WTC11 (cell line): ENCODE results near the gene ZCCHC7. TPM values are rescaled to one million over a fixed set of nuclear protein-coding genes. Genes with fewer than 3 reads are reported as not detected.

Experiments
- ATAC-seq: fragments of 200-7000 bp; cut with Tn5 transposase; 2 replicates; pipeline ENCODE4 v1.10.0; 2021; ENCODE audit warnings: mild to moderate bottlenecking, moderate library complexity
- CTCF ChIA-PET: fragments of 300-600 bp; sonication (Branson Sonifier 250); formaldehyde crosslinking; loops from one replicate; lab custom pipeline; 2021; ENCODE audit warnings: antibody characterized with exemption; lab: Charles Lee
- POLR2A ChIA-PET: fragments of 350-600 bp; sonication (Branson Sonifier 250); formaldehyde crosslinking; loops from one replicate; lab custom pipeline; 2021; ENCODE audit warnings: antibody characterized with exemption; lab: Charles Lee
- DNase-seq: peaks from one replicate; pipeline ENCODE4 v3.0.0; 2021; ENCODE audit warnings: low spot score
- H3K27ac Mint-ChIP-seq: 2 replicates; pipeline ENCODE4 v1.8.0; 2021; ENCODE audit warnings: mixed read lengths
- H3K27me3 Mint-ChIP-seq: 2 replicates; pipeline ENCODE4 v1.8.0; 2021; ENCODE audit warnings: low read depth, mild to moderate bottlenecking, moderate library complexity, mixed read lengths
- H3K36me3 Mint-ChIP-seq: 2 replicates; pipeline ENCODE4 v1.8.0; 2021; ENCODE audit warnings: mixed read lengths
- H3K4me1 Mint-ChIP-seq: 2 replicates; pipeline ENCODE4 v1.8.0; 2022; ENCODE audit warnings: mixed read lengths
- H3K4me3 Mint-ChIP-seq: 2 replicates; pipeline ENCODE4 v1.8.0; 2021; ENCODE audit warnings: mild to moderate bottlenecking, moderate library complexity, mixed read lengths
- H3K9me3 Mint-ChIP-seq: 2 replicates; pipeline ENCODE4 v1.8.0; 2021; ENCODE audit warnings: mixed read lengths
- CDX4 ChIP-seq: fragments of 250-450 bp; sonication (Bioruptor Pico); IDR thresholded peaks from 2 replicates; pipeline ENCODE4 v1.9.0; 2021; ENCODE audit warnings: moderate library complexity, mild to moderate bottlenecking, inconsistent platforms, borderline replicate concordance
- E2F5 ChIP-seq: sonication (generic); formaldehyde crosslinking; IDR thresholded peaks from 2 replicates; pipeline ENCODE4 v1.8.1; 2022; ENCODE audit warnings: mild to moderate bottlenecking, moderate library complexity, missing genetic modification reagents
- ETV6 ChIP-seq: sonication (generic); formaldehyde crosslinking; IDR thresholded peaks from 2 replicates; pipeline ENCODE4 v1.8.1; 2022; ENCODE audit warnings: mild to moderate bottlenecking, missing genetic modification reagents
- IRF1 ChIP-seq: sonication (generic); formaldehyde crosslinking; IDR thresholded peaks from 2 replicates; pipeline ENCODE4 v1.8.0; 2023; ENCODE audit warnings: missing genetic modification reagents
- IRF2 ChIP-seq: sonication (generic); formaldehyde crosslinking; IDR thresholded peaks from 2 replicates; pipeline ENCODE4 v1.8.0; 2022; ENCODE audit warnings: low read depth, missing genetic modification reagents, borderline replicate concordance
- JAZF1 ChIP-seq: fragments of 250-450 bp; sonication (Bioruptor Pico); IDR thresholded peaks from 2 replicates; pipeline ENCODE4 v1.9.0; 2021; ENCODE audit warnings: moderate library complexity, mild to moderate bottlenecking, inconsistent platforms
- JUN ChIP-seq: sonication (generic); formaldehyde crosslinking; IDR thresholded peaks from 2 replicates; pipeline ENCODE4 v1.8.0; 2023; ENCODE audit warnings: mild to moderate bottlenecking, missing genetic modification reagents
- KAT7 ChIP-seq: sonication (generic); formaldehyde crosslinking; IDR thresholded peaks from 2 replicates; pipeline ENCODE4 v1.8.1; 2023; ENCODE audit warnings: missing genetic modification reagents, mild to moderate bottlenecking, borderline replicate concordance
- MXD4 ChIP-seq: fragments of 250-450 bp; sonication (Bioruptor Pico); IDR thresholded peaks from 2 replicates; pipeline ENCODE4 v1.8.0; 2021; ENCODE audit warnings: mild to moderate bottlenecking, moderate library complexity, borderline replicate concordance
- NFE2L1 ChIP-seq: sonication (generic); formaldehyde crosslinking; IDR thresholded peaks from 2 replicates; pipeline ENCODE4 v1.8.1; 2023; ENCODE audit warnings: missing genetic modification reagents
- PRRX2 ChIP-seq: fragments of 250-450 bp; sonication (Bioruptor Pico); IDR thresholded peaks from 2 replicates; pipeline ENCODE4 v1.8.0; 2021; ENCODE audit warnings: mild to moderate bottlenecking
- RORB ChIP-seq: fragments of 250-450 bp; sonication (Bioruptor Pico); IDR thresholded peaks from 2 replicates; pipeline ENCODE4 v1.9.0; 2021; ENCODE audit warnings: mild to moderate bottlenecking
- SMAD4 ChIP-seq: sonication (generic); formaldehyde crosslinking; IDR thresholded peaks from 2 replicates; pipeline ENCODE4 v1.8.0; 2022; ENCODE audit warnings: mild to moderate bottlenecking, missing genetic modification reagents
- USF1 ChIP-seq: sonication (generic); formaldehyde crosslinking; IDR thresholded peaks from 2 replicates; pipeline ENCODE4 v1.8.0; 2022; ENCODE audit warnings: mild to moderate bottlenecking, missing genetic modification reagents
- ZBTB43 ChIP-seq: sonication (generic); formaldehyde crosslinking; IDR thresholded peaks from 2 replicates; pipeline ENCODE4 v1.8.1; 2023; ENCODE audit warnings: mild to moderate bottlenecking, missing genetic modification reagents
- ZNF263 ChIP-seq: sonication (generic); formaldehyde crosslinking; IDR thresholded peaks from 2 replicates; pipeline ENCODE4 v1.8.1; 2022; ENCODE audit warnings: low read depth, mild to moderate bottlenecking, moderate library complexity, missing genetic modification reagents
- ZNF423 ChIP-seq: fragments of 250-450 bp; sonication (Bioruptor Pico); IDR thresholded peaks from 2 replicates; pipeline ENCODE4 v2.1.2; 2022; ENCODE audit warnings: mild to moderate bottlenecking, moderate library complexity
- ZSCAN18 ChIP-seq: fragments of 250-450 bp; sonication (Bioruptor Pico); IDR thresholded peaks from 2 replicates; pipeline ENCODE4 v2.1.2; 2022; ENCODE audit warnings: mild to moderate bottlenecking, moderate library complexity
- total RNA-seq: library from RNA; stranded (reverse); gene quantifications from 3 replicates; pipeline ENCODE4 v1.2.3, GENCODE V29; 2021

Gene ZCCHC7
- total RNA-seq, 1 experiment from 2014 or later, result 30.1 TPM

GRCh38 chr9:37156781-37157356 lies 36.5 kb downstream of the ZCCHC7 start (continued):
- no peak for TF ChIP-seq IRF2 (CRISPR knock-in tag)
- TF ChIP-seq ZBTB43 (CRISPR knock-in tag), result no peak

- Mint-ChIP-seq H3K4me3 (no peak overlapping the region), H3K4me1 (peaks cover 15% of the 10 kb centered on the region), H3K27me3 (no peaks in the 10 kb centered on the region), H3K9me3 (no peaks in the 10 kb centered on the region), H3K27ac (peak overlapping the region; percentile 25), H3K36me3 (peaks cover 20% of the 10 kb centered on the region)
- TF ChIP-seq IRF1 (CRISPR knock-in tag), result no peak
- no peak for TF ChIP-seq JAZF1 (CRISPR knock-in tag)
- TF ChIP-seq PRRX2, result no peak
- TF ChIP-seq ZNF423 (CRISPR knock-in tag), result no peak
- no peak for TF ChIP-seq RORB (CRISPR knock-in tag)
- TF ChIP-seq IRF2 (CRISPR knock-in tag), result no peak
- no peak for TF ChIP-seq ETV6
- no peak for TF ChIP-seq JUN (CRISPR knock-in tag)
- TF ChIP-seq KAT7 (CRISPR knock-in tag), result no peak
- TF ChIP-seq MXD4 (CRISPR knock-in tag), result no peak
- TF ChIP-seq E2F5, result no peak
- TF ChIP-seq SMAD4 (CRISPR knock-in tag), result no peak
- TF ChIP-seq ZNF263 (CRISPR knock-in tag), result no peak
- no peak for TF ChIP-seq USF1 (CRISPR knock-in tag)
- TF ChIP-seq ZSCAN18, result no peak
- TF ChIP-seq ZBTB43 (CRISPR knock-in tag), result no peak
- TF ChIP-seq NFE2L1 (CRISPR knock-in tag), result no peak
- TF ChIP-seq CDX4, result no peak
- ATAC-seq, result no peak
- CTCF ChIA-PET, result no interaction called here
- no peak for DNase-seq
- POLR2A ChIA-PET, result no interaction called here
Measured at GRCh38 chr9:37157726-37158377, 37.5 kb downstream of the ZCCHC7 start.
